Left hindlimb (tissue), 1 donor: ENCODE results near the gene CCDC170.
"Not testable (repeated sequence)": the region's sequence is repeated elsewhere in the genome, so short reads cannot be mapped to it uniquely, and the experiment has no call there.

ENCODE experiments used
- DNase-seq: peaks from one replicate; pipeline ENCODE4 v3.0.0-alpha.2; 2018

The CCDC170 gene, protein sequence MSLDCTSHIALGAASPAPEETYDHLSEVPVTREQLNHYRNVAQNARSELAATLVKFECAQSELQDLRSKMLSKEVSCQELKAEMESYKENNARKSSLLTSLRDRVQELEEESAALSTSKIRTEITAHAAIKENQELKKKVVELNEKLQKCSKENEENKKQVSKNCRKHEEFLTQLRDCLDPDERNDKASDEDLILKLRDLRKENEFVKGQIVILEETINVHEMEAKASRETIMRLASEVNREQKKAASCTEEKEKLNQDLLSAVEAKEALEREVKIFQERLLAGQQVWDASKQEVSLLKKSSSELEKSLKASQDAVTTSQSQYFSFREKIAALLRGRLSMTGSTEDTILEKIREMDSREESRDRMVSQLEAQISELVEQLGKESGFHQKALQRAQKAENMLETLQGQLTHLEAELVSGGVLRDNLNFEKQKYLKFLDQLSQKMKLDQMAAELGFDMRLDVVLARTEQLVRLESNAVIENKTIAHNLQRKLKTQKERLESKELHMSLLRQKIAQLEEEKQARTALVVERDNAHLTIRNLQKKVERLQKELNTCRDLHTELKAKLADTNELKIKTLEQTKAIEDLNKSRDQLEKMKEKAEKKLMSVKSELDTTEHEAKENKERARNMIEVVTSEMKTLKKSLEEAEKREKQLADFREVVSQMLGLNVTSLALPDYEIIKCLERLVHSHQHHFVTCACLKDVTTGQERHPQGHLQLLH

GRCh38 chr6:151493804-151494234 is at the start of gene CCDC170:
CCDC170 (plus strand) TSS chr6:151494017; CDS start chr6:151494129, 112 bp downstream.
- DNase-seq, result peak; percentile 71

GRCh38 chr6:151445482-151445881 is 48.3 kb upstream of the CCDC170 start:
- DNase-seq, result no peak

DNA sequence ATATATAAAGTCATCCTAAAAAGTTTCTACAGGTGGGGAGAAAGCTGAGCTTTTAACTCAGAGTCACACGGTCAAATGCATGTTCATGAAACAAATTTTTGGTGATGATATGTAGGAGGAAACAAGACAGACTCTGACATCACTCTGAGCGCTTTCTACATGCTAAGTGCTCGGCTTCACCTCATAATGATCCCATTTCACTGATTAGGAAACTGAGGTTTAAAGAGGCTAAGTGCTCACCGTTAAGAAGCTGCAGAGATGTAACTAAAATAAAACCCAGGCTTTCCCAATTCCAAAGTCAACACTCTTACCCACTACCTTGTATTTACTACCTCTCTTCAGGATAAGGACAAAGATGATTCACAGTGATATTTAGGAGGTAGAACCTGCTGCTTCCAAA is 46.6 kb upstream of the CCDC170 start:
- DNase-seq, result no peak

GRCh38 chr6:151448623-151449022 is 45.2 kb upstream of the CCDC170 start:
- DNase-seq, result no peak

- DNase-seq, result not testable (repeated sequence)
Measured at GRCh38 chr6:151450928-151451327, 42.9 kb upstream of the CCDC170 start.

GRCh38 chr6:151451417-151451949 is 42.3 kb upstream of the CCDC170 start:
- DNase-seq, result no peak

- DNase-seq, result peak; percentile 100
Measured at GRCh38 chr6:151451950-151452749, 41.7 kb upstream of the CCDC170 start, which contains the start of gene RMND1. RMND1 (minus strand) TSS chr6:151452126; CDS start chr6:151445811, 6,315 bp downstream.

DNA sequence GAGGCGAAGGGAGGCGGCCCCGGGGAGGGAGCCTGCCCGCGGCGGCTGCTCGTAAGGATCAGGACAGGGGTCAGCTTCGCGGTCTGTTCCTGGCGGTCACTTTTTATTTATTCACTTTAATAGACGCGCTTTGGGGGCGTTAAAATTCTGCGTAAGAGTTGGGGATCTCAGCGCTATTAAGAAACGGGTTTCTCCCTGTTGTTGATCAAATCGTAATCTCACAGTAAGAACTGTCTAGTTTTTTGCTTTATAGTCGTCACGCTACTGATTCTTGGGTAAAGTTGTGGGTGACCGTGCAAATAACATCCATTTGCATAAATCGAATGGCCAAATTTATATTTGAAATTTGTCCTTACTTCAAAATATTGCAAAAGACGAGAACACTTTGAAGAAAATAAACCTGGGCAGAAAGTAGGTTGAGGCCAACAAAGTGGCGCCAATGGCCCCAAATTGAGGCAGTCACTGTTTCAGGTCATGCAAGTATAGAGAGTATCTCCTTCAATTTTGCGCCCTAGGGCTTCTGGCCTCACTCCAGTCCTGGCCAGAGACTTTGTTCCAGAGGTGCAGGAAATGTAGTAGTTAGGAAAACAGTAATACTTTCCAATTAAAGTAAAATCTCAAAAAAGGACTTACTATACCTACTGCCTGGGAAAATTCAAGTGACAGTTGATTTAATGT is 40.9 kb upstream of the CCDC170 start:
- DNase-seq, result peak; percentile 44

- DNase-seq, result not testable (repeated sequence)
Measured at GRCh38 chr6:151455751-151456398, 37.9 kb upstream of the CCDC170 start.

- no peak for DNase-seq
Measured at GRCh38 chr6:151461673-151462072, 32.1 kb upstream of the CCDC170 start.

GRCh38 chr6:151464702-151465101 is 29.1 kb upstream of the CCDC170 start:
- no peak for DNase-seq

DNA sequence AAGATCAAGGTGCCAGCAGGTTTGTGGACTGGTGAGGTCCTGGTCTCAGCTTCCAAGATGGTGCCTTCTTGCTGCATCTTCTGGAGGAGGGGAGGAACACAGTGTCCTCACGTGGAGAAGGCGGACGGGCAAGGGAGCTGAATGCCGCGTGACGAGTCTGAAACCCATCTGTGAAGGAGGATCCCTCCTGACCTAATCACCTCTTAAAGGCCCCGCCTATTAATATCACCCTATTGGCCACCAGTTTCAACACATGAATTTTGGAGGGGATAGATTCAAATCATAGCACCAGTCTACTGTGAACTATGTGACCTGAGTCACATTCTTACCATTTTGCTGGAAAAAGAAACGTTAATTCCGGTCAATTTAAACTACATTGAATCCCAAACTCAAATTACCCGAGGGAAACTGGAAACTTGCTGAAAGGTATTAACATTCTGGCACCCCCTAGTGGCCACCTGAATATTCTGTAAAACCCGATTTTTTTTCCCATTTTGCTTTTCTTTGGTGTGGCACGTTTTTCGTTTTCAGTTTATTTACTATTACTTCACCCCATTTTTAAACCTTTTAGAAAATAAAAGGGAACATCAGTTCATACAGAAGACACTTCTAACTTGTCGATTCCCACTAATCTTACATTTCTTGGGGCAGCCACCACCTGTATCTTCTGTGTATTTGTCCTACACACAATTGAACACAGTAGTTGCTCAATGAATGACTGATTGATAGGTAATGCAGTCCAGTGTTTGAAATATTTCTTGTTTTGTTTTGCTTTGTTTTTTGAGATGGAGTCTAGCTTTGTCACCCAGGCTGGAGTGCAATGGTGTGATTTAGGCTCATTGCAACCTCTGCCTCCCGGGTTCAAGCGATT is 17.9 kb upstream of the CCDC170 start:
- DNase-seq, result no peak

DNA sequence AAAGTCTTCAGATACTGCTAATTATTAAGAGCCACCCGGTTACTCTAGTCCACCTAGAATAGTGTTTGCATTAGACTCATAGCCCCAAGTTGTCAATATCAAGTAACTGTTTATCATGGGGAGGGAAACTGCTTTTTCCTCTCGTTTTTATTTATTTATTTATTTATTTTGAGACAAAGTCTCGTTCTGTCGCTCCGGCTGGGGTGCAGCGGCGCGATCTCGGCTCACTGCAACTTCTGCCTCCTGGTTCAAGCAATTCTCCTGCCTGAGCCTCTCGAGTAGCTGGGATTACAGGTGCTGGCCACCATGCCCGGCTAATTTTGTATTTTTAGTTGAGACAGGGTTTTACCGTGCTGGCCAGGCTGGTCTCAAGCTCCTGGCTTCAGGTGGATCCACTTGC is 16.1 kb upstream of the CCDC170 start:
- no peak for DNase-seq

DNA sequence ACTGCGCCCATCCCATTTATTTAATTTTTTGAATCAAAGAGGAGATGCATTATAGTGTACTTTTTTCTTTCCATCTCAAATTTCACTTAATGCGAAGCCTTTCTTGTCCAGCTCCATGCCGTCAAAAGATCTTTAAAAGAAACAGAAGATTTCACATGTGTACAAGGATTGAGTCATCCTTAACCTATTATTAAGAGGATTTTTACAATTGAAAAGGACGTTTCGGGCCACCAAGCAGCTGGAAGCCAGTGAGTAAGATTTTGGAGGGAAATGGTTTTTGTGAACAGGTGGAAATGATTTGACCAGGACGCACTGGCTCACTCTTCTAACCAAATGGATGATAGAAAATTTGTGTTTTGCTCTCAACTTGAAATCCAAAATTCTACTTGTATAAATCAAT is 15.1 kb upstream of the CCDC170 start:
- no peak for DNase-seq

DNA sequence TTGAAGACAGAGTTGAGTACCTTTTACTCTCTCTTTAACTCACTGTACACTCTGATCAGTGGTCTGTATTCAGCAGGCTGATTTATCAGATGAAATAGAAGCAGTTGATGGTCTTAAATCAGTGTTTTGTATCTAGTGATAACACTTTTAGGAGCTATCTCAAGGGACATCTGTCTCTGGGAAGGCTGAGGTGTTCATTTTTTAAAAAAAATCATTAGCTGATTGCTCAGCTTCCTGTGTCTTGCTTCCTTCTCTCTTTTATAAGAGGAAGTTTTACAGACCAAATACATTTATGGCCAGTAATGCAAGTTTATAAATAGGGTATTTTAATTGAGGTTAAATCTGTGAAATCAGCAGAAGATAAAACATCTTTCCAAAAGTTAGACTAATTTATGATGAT is 12.0 kb upstream of the CCDC170 start:
- DNase-seq, result no peak

DNA sequence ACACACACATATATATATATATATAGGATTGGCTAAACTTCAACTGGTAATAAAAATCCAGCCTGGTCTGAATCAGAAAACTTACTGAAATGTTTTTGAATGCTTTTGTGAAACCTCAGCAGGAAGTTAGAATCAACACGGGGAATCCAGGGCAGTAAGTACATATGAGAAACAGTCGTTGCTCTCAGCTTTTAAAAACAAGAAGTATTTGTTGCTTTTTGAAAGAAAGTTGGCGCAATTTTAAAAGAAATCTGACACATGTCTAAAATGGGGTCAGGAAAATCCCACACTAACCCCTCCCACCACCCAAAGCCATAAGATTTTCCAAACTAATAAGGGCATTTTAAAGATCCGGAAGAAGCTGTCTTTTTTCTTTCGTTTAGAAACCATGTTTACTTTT is 11.5 kb upstream of the CCDC170 start:
- no peak for DNase-seq

DNA sequence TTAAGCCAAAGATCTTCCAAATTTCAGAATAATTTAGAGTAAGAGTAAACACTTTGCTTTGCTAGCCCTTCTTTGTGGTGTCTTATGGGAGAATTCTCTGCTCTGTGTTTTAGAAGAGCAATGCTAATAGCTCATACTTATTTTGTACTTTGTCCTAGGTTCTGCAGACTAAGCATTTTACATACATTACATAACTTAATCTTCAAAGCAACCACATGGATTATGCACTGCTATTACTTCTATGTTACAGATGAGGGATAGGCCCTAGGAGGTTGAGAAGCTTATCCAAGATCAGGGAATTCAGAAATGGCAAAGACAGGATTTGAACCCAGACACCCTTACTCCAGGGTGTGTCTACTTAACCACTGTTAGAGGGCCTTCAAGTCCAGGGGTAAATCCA is 9.8 kb upstream of the CCDC170 start:
- DNase-seq, result no peak

- no peak for DNase-seq
Measured at GRCh38 chr6:151488226-151488625, 5.6 kb upstream of the CCDC170 start.

- no peak for DNase-seq
Measured at GRCh38 chr6:151490996-151491395, 2.8 kb upstream of the CCDC170 start.

GRCh38 chr6:151493161-151493803 is 535 bp upstream of the CCDC170 start:
- DNase-seq, result no peak
